GM19023 (cell line): ENCODE data around the gene GNAI3.

Experiments
- ATAC-seq: cut with Tn5 transposase; IDR thresholded peaks from one replicate; pipeline ENCODE4 v1.9.1; 2021; ENCODE audit warnings: mild to moderate bottlenecking, moderate library complexity; ENCODE audit not compliant: unreplicated experiment

Gene GNAI3

GRCh38 chr1:109592916-109593315 lies 44.5 kb downstream of the GNAI3 start:
- no peak for ATAC-seq

- no peak for ATAC-seq
Observed at GRCh38 chr1:109595531-109595930, 47.1 kb downstream of the GNAI3 start.

GRCh38 chr1:109598156-109598555 lies 49.7 kb downstream of the GNAI3 start:
- no peak for ATAC-seq

GRCh38 chr1:109598655-109599054 lies 50.2 kb downstream of the GNAI3 start:
- no peak for ATAC-seq

GRCh38 chr1:109603229-109603628 lies 54.8 kb downstream of the GNAI3 start:
- no peak for ATAC-seq

GRCh38 chr1:109605381-109605780 lies 57.0 kb downstream of the GNAI3 start:
- no peak for ATAC-seq

GRCh38 chr1:109609881-109610280 lies 61.5 kb downstream of the GNAI3 start:
- no peak for ATAC-seq

- no peak for ATAC-seq
Observed at GRCh38 chr1:109610609-109611307, 62.3 kb downstream of the GNAI3 start.

GRCh38 chr1:109611308-109611990 lies 63.0 kb downstream of the GNAI3 start:
- no peak for ATAC-seq

GRCh38 chr1:109613361-109614147 lies 65.1 kb downstream of the GNAI3 start:
- no peak for ATAC-seq

GRCh38 chr1:109615879-109616278 lies 67.5 kb downstream of the GNAI3 start:
- ATAC-seq: no peak

GRCh38 chr1:109616391-109616790 lies 68.0 kb downstream of the GNAI3 start:
- no peak for ATAC-seq

GRCh38 chr1:109617291-109617801 lies 68.9 kb downstream of the GNAI3 start:
- ATAC-seq: no peak

GRCh38 chr1:109618661-109619575 lies 70.5 kb downstream of the GNAI3 start:
- no peak for ATAC-seq

- ATAC-seq: peak; percentile 54
Observed at GRCh38 chr1:109619576-109620400, 71.4 kb downstream of the GNAI3 start, which contains the start of the genes AMPD2 and GNAT2. Gene AMPD2 (plus strand): TSS chr1:109619837. CDS start chr1:109621176, 1,339 bp downstream. Gene GNAT2 (minus strand): TSS chr1:109619616. CDS start chr1:109612870, 6,746 bp downstream.

GRCh38 chr1:109620401-109620791 lies 72.0 kb downstream of the GNAI3 start:
- peak; percentile 2 for ATAC-seq

- peak; percentile 71 for ATAC-seq
Observed at GRCh38 chr1:109620841-109621286, 72.4 kb downstream of the GNAI3 start.

- no peak for ATAC-seq
Observed at GRCh38 chr1:109621379-109622136, 73.1 kb downstream of the GNAI3 start.
